OCI-LY3 (cell line): Measurements from ENCODE around the gene RAD51B.

Source experiments
- CTCF ChIP-seq: fragments of 200-600, 300-600 bp; sonication (generic); IDR thresholded peaks from 2 replicates; pipeline ENCODE4 v1.5.1; 2014; ENCODE audit warnings: antibody characterized with exemption, low read length, low read depth
- EZH2phosphoT487 ChIP-seq: fragments of 200-600 bp; shearing (Covaris generic); IDR thresholded peaks from 2 replicates; pipeline ENCODE4 v1.6.1; 2018; ENCODE audit warnings: antibody characterized with exemption, mixed run types, low read depth

DNA sequence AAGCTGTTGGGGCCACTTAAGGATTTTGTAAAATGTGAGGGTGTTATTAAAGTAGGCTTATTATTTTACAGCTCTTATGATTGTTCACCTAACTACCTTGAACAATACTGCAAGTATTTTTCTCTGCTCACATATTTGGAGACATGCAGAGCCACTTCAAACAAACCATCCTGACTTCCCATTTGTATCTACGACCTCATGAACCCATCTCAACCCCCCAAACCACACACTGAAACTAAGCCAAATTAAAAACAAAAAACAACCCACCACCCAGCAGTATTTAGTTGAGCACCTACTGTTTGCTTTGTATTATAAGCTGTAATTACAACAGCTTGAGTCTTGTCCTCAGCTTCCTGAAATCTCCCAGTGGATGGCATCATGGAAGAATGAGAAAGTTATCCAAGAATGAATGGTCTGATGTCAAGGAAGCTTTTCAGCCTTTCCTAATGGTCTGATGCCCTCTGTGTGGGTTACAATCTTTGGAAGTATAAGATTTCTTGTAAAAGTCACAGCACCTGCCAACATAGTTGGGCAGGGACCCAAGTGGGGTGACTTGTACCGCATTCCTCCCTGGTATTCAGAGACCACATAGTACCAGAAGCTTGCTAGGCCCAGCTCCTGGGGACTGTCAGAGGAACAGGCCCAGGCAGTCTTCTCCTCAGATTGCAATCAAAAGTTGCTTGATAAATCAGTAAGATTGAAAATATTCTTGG, 556.6 kb downstream of the RAD51B start:
- no peak for TF ChIP-seq CTCF
- no peak for TF ChIP-seq EZH2phosphoT487
